ENCODE results near the gene AHNAK. TPM values are rescaled to one million over a fixed set of nuclear protein-coding genes. Genes with fewer than 3 reads are reported as not detected.
A peak's percentile ranks its signal among the peaks of the same experiment; 100 is the strongest.

The AHNAK gene
- total RNA-seq, 1 experiment from 2014 or later = 92.3 TPM

DNA sequence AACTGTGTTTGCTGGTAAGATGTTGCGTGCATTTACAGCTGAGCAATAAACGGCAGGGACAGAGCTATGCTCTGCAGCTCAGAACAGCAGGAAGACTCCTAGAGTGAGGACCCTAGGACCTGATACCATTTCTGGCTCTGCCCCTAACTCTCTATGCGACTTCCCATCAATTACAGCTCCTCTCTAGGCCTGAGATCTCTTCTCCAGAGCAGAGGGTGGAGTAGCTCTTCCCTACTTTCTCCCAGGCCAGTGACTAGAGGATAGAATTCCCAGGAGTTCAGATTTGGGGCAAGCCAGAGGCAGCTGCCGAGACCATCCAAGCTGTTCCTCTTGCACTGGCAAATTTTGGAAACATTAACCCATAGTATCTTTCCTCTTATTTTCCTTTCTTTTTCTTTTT is 140.6 kb downstream of the AHNAK start:
- DNase-seq (ENCODE audit: low read depth) = no peak

- no peak for DNase-seq (ENCODE audit: low read depth)
These were observed 141.7 kb downstream of the AHNAK start for GRCh38 chr11:62404901-62405300.

GRCh38 chr11:62404435-62404834 is 142.2 kb downstream of the AHNAK start:
- DNase-seq (ENCODE audit: low read depth) = no peak

DNA sequence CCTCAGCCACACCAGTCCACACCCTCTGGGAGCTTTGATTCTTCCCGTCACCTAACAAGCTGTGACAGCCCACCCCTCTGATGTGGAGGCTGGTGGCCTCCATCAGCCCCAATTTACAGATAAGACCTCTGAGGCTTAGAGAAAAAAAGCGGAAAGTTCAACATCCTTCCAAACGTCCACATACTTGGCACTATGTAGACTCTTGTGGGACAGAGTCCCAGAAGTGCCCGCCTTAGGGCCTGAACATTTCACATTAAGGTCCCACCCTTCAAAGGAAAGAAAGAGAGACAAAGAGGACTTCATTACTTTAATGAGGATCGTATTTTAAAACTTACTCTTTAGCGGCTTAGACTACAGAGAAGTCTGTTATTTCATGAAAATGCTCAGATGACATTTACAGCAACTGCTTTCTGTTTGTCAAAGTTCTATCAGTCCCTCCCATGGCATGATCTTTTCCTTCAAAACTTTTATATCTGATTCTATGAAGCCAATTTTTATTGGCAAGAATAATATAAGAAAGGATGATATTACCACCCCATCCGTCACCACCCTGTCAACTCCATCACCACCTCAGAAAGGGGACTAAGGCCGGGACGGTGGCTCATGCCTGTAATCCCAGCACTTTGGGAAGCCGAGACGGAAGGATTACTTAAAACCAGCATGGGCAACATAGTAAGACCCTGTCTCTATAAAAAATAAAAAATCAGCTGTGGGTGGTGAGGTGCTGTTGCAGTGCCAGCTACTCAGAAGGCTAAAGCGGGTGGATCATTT is 143.5 kb downstream of the AHNAK start:
- no peak for DNase-seq (ENCODE audit: low read depth)

GRCh38 chr11:62402226-62402959 is 144.2 kb downstream of the AHNAK start:
- no peak for DNase-seq (ENCODE audit: low read depth)

DNA sequence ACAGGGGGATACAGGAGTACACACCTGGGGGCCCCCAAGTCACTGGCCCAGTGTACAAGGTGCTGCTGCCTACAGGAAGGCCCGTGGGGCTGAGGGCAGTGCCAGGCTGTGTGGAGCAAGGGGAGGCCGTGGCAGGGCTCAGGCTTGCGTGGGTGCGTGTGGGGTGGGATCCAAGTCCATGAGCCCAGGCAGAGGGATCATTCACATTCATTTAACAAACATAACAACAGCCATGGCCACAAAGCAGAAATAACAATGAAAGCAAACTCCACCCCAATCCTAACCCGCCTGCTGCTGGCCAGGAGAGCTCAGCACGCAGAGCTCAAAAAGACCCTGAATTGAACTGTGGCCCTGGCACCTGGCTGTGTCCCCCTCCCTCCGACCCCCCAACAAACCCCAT is 144.8 kb downstream of the AHNAK start:
- no peak for DNase-seq (ENCODE audit: low read depth)

DNA sequence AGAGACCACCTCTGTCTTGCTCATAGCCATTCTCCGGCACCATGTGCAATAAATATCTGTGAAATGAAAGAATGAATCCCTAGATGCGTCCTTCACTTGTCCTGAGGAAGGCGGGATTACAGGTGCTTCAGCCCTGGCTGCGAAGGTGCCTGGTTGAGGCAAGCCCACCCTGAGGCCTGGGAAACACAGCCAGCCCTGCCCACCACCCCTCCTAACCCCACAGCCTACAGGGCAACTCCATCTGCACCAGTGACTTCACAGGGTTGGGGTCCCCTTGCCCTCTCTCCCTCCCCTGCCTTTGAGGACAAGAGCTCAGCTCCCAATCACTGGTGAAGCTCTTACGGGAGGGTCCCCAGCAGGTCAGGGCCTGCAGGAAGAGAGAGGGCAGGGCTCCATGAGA is 145.2 kb downstream of the AHNAK start:
- DNase-seq (ENCODE audit: low read depth) = no peak

- DNase-seq (ENCODE audit: low read depth) = peak; percentile 60
These were observed 145.8 kb downstream of the AHNAK start for GRCh38 chr11:62400760-62401159.

DNA sequence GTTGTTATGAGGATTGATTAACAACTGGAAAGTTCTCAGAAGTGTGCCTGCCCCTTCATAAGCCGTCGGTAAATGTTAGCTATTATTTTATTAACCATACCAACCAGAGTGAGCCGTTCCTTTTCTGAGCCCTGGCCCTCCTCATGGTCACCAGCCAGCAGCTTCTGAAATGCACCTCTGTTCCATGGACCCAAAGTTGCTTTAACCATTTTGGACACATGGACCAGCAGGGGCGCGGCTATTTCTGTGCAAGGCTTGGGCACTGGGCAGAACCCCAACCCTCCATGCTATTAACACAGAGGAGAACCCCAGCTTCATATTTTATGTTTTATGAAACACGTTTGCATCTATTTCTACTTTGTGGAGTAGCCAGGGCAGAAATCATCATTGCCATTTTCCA is 146.3 kb downstream of the AHNAK start:
- DNase-seq (ENCODE audit: low read depth) = no peak

- no peak for DNase-seq (ENCODE audit: low read depth)
These were observed 146.7 kb downstream of the AHNAK start for GRCh38 chr11:62399878-62400266.

- no peak for DNase-seq (ENCODE audit: low read depth)
These were observed 147.3 kb downstream of the AHNAK start for GRCh38 chr11:62399172-62399877.

DNA sequence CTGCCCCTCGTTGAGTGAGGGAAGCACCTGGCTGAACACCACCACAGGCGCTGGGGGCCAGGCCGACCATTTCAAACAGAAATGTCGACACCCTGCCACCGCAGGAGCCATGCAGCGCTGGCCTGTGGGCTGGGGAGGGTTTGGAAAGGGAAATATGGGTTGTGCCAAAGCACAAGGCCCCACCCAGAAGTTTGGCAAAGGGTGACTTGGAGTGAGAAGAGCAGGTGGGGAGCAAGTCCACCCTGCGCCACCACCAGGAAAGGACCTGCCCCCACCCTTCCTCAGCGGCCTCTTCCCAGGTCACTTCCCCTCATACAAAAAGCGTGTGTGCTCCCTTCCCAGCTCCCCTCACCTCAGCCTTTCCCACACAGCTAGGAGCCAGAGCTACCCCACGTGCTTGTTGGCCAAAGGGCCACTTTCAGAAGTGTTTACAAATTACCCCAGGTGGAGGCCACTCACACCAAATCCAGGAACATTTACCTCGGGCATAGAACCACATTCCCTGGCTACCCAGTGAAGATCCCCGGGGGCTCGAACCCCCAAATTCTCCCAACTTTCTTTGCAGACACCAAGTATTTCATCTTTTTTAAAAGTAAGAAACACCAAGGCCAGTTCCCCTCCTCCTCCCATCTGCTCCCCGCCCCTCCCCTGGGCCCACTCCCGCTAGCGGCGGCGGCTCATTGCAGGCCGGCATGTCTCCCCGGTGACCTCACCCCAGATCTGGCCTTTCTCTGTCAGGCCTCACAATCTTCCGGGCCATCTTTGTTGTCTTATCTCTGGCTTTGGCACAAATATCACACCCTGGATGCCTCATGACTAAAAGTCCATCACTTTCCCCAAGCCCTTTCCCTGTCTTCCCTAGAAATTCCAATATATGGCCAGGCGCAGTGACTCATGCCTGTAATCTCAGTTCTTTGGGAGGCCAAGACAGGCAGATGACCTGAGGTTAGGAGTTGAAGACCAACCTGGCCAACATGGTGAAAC is 148.3 kb downstream of the AHNAK start:
- DNase-seq (ENCODE audit: low read depth) = peak; percentile 12

GRCh38 chr11:62395885-62396551 is 150.6 kb downstream of the AHNAK start:
- no peak for DNase-seq (ENCODE audit: low read depth)

DNA sequence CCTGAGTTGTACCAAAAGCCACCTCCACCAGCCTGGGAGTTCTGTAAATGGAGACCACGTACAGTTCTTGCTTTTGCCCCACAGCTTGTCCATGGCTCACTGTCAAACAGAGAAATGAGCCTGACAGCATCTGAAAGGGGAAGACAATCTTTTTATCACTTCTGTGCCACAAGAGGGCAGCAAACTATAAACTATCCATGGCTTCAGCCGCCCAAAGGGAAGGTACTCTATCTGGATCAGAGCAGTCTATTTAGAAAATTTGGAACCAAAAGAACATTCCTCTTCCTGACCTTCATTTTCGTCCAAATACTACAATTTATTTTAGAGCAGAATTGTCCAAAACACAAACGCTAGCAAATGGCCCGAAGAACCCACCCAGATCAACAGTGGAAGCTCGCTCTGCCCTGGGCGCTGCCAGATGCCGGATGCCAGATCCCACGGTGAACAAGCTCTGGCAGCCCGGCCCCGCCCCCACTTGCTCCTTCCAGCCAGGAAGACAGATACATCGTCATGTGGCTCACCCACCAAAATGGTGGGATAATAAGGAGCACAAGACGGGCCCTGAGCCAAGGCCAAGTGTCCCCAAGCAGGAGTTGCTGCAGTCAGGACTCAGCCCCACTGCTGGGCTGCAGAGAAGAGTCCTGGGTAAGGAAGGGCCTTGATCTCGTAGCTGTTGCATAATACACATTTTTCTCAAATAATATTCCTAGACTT is 151.6 kb downstream of the AHNAK start:
- peak; percentile 73 for DNase-seq (ENCODE audit: low read depth)

DNA sequence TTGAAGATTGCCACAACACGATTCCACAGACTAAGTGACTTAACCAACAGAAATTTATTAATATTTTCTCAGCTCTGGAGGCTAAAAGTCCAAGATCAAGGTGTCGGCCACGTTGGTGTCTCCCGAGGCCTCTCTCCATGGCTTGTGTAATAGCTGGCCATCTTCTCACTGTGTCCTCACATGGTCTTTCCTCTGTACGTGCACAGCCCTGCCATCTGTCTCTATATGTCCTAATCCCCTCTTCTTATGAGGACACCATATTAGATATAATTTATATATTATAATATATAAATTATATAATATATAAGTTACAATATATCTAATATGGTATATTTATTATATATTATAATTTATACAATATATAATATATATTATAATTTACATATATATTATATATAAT is 152.9 kb downstream of the AHNAK start:
- no peak for DNase-seq (ENCODE audit: low read depth)

- no peak for DNase-seq (ENCODE audit: low read depth)
These were observed 153.5 kb downstream of the AHNAK start for GRCh38 chr11:62393061-62393611.

- DNase-seq (ENCODE audit: low read depth) = no peak
These were observed 154.1 kb downstream of the AHNAK start for GRCh38 chr11:62392506-62392905.

DNA sequence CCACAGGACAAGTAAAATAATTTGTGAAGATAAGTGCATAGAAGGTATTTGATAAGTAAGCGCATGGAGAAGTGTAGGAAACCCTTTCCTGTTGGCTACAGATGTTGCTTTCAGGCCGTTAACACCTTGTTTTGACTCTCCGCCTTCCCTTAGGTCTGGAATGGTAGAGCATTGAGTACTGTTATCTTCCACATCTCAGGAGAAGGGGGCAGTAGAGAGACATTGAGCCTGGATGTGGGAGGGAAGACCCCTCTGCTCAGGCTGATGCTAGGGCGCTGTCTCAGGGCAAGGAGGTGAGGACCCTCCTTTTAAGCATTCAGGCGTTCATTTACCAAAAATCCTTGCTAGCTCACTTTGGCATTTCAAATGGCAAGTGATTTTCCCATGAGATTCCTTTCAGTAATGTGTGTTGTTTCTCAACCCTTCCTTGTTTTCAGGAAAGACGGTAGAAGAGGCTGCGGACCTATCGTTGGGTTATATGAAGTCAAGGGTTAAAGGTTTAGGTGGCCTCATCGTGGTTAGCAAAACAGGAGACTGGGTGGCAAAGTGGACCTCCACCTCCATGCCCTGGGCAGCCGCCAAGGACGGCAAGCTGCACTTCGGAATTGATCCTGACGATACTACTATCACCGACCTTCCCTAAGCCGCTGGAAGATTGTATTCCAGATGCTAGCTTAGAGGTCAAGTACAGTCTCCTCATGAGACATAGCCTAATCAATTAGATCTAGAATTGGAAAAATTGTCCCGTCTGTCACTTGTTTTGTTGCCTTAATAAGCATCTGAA is 154.8 kb downstream of the AHNAK start:
- DNase-seq (ENCODE audit: low read depth) = no peak

GRCh38 chr11:62390722-62391121 is 155.9 kb downstream of the AHNAK start:
- no peak for DNase-seq (ENCODE audit: low read depth)
